NCI-H774 (cell line): ENCODE measurements around the gene EXOSC6.
"Not testable (repeated sequence)": the region's sequence is repeated elsewhere in the genome, so short reads cannot be mapped to it uniquely, and the experiment has no call there.

ENCODE experiments used
- DNase-seq: peaks from one replicate; lab custom pipeline; 2025; lab: John Stamatoyannopoulos, UW

Gene EXOSC6

GRCh38 chr16:70254965-70255286, 3.2 kb upstream of the EXOSC6 start:
- DNase-seq, result no peak

GRCh38 chr16:70254180-70254964, 2.6 kb upstream of the EXOSC6 start:
- DNase-seq, result no peak

GRCh38 chr16:70253291-70254106, 1.8 kb upstream of the EXOSC6 start:
- no peak for DNase-seq

GRCh38 chr16:70252355-70252988, 732 bp upstream of the EXOSC6 start:
- DNase-seq, result no peak

GRCh38 chr16:70250748-70251628, 752 bp downstream of the EXOSC6 start:
- DNase-seq, result no peak

- not testable (repeated sequence) for DNase-seq
Observed at GRCh38 chr16:70249697-70250096, 2.0 kb downstream of the EXOSC6 start.

- DNase-seq, result not testable (repeated sequence)
Observed at GRCh38 chr16:70238773-70239172, 13.0 kb downstream of the EXOSC6 start.

GRCh38 chr16:70231831-70232230, 19.9 kb downstream of the EXOSC6 start:
- DNase-seq, result not testable (repeated sequence)

GRCh38 chr16:70226024-70226423, 25.7 kb downstream of the EXOSC6 start:
- not testable (repeated sequence) for DNase-seq

- DNase-seq, result not testable (repeated sequence)
Observed at GRCh38 chr16:70225430-70225829, 26.3 kb downstream of the EXOSC6 start.

GRCh38 chr16:70224645-70225044, 27.1 kb downstream of the EXOSC6 start:
- DNase-seq, result not testable (repeated sequence)

GRCh38 chr16:70223971-70224513, 27.7 kb downstream of the EXOSC6 start:
- DNase-seq, result not testable (repeated sequence)

- not testable (repeated sequence) for DNase-seq
Observed at GRCh38 chr16:70223216-70223615, 28.5 kb downstream of the EXOSC6 start.

- DNase-seq, result not testable (repeated sequence)
Observed at GRCh38 chr16:70222574-70222973, 29.2 kb downstream of the EXOSC6 start.

GRCh38 chr16:70218586-70218985, 33.2 kb downstream of the EXOSC6 start:
- DNase-seq, result not testable (repeated sequence)

GRCh38 chr16:70206382-70206781, 45.4 kb downstream of the EXOSC6 start:
- not testable (repeated sequence) for DNase-seq

- not testable (repeated sequence) for DNase-seq
Observed at GRCh38 chr16:70204668-70205405, 46.9 kb downstream of the EXOSC6 start.

- DNase-seq, result not testable (repeated sequence)
Observed at GRCh38 chr16:70204010-70204409, 47.7 kb downstream of the EXOSC6 start.

GRCh38 chr16:70203508-70203907, 48.2 kb downstream of the EXOSC6 start:
- not testable (repeated sequence) for DNase-seq

GRCh38 chr16:70200063-70200462, 51.7 kb downstream of the EXOSC6 start:
- DNase-seq, result not testable (repeated sequence)

GRCh38 chr16:70199170-70199569, 52.6 kb downstream of the EXOSC6 start:
- DNase-seq, result not testable (repeated sequence)
